Lower lobe of right lung (tissue), 2 donors: Measurements from ENCODE around the gene NEURL3. TPM values are rescaled to one million over a fixed set of nuclear protein-coding genes. Genes with fewer than 3 reads are reported as not detected.

Experiments used
- ATAC-seq, 2 donors: fragments of 200-7000 bp; cut with Tn5 transposase; one replicate each; pipeline ENCODE4 v1.9.1; 2020 to 2022; ENCODE audit warnings: mild to moderate bottlenecking in 2 of 2, moderate library complexity in 2 of 2
- DNase-seq: peaks from one replicate; pipeline ENCODE4 v3.0.0-alpha.2; 2020
- H3K27ac ChIP-seq: fragments of 200-600 bp; one replicate; pipeline ENCODE4 v1.8.0; 2022
- H3K27me3 ChIP-seq: fragments of 200-600 bp; one replicate; pipeline ENCODE4 v1.8.0; 2022; ENCODE audit warnings: low read depth
- H3K36me3 ChIP-seq: fragments of 200-600 bp; one replicate; pipeline ENCODE4 v1.8.0; 2022; ENCODE audit warnings: mild to moderate bottlenecking
- H3K4me1 ChIP-seq: fragments of 200-600 bp; one replicate; pipeline ENCODE4 v1.8.0; 2022
- H3K4me3 ChIP-seq: fragments of 200-600 bp; one replicate; pipeline ENCODE4 v1.8.0; 2022; ENCODE audit warnings: mild to moderate bottlenecking
- H3K9me3 ChIP-seq: fragments of 200-600 bp; one replicate; pipeline ENCODE4 v1.8.0; 2022
- intact Hi-C: fragments of 100-400 bp; cut with DNase I; formaldehyde crosslinking; loops from one replicate; pipeline ENCODE4 v1.11.0; 2022
- total RNA-seq: library from RNA; stranded (reverse); fragmentation: NEBNext Ultra II Directional; extraction: Animal tissue kit (Norgen Biotek cat#: 25700); gene quantifications from one replicate; pipeline ENCODE4 v1.2.1, GENCODE V29; 2021
- TF ChIP-seq, protein P1 (sequence below): fragments of 200-600 bp; IDR thresholded peaks from one replicate; pipeline ENCODE4 v1.8.0; 2022; ENCODE audit warnings: antibody characterized with exemption, mild to moderate bottlenecking
- donor health status: DM: no; HTN: yes; CAD: no; lungs with severe emphysema.

Gene NEURL3
- total RNA-seq, 1 donor from 2014 or later, result 0.27 TPM

DNA sequence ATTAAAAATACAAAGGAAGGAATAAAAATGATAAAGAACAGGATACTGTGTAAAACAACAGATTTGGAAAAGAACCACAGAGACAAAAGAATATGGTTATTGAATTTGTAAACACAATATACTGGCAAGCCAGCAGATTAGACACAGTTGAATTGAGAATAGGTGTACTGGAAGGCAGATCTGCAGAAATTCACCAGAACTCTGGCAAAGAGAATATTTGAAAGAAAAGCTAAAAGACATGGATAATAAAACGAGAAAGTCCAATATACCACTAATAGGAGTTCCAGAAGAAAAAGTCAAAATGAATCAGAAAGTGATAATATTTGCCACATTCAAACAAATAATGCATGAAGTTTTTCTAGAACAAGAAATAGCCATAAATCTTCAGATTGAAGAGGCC is 11.9 kb upstream of the NEURL3 start:
- intact Hi-C loops, result no loop called here
- Histone ChIP-seq H3K9me3 (peaks cover 8% of the 10 kb centered on the region), H3K4me1 (no peaks in the 10 kb centered on the region), H3K27ac (no peak overlapping the region), H3K4me3 (no peak overlapping the region), H3K27me3 (no peaks in the 10 kb centered on the region), H3K36me3 (no peaks in the 10 kb centered on the region)
- TF ChIP-seq, protein P1, sequence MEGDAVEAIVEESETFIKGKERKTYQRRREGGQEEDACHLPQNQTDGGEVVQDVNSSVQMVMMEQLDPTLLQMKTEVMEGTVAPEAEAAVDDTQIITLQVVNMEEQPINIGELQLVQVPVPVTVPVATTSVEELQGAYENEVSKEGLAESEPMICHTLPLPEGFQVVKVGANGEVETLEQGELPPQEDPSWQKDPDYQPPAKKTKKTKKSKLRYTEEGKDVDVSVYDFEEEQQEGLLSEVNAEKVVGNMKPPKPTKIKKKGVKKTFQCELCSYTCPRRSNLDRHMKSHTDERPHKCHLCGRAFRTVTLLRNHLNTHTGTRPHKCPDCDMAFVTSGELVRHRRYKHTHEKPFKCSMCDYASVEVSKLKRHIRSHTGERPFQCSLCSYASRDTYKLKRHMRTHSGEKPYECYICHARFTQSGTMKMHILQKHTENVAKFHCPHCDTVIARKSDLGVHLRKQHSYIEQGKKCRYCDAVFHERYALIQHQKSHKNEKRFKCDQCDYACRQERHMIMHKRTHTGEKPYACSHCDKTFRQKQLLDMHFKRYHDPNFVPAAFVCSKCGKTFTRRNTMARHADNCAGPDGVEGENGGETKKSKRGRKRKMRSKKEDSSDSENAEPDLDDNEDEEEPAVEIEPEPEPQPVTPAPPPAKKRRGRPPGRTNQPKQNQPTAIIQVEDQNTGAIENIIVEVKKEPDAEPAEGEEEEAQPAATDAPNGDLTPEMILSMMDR, result no peak
- DNase-seq (no peak), ATAC-seq (no peak)

DNA sequence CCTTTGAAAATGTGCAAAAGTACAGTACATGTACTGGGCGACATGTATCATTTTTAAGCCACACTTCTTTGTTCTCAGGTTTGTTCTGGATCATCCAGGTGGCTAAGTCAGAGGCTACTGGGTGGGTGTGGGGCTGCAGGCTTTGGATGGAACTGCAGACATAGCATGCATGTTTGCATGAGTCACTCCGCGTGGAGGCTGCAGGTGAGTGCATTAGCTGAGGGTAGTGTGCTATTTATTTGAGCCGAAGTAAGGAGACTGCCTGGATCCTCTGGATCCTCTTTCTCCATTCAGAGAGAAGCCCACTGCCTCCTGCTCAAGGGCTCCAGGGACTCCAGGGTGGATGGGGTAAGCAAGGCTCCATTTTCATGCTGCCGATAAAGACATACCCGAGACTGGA is 9.4 kb upstream of the NEURL3 start:
- ATAC-seq (no peak), DNase-seq (no peak)
- intact Hi-C loops, result no loop called here
- Histone ChIP-seq H3K27ac (no peak overlapping the region), H3K36me3 (no peaks in the 10 kb centered on the region), H3K9me3 (peaks cover 8% of the 10 kb centered on the region), H3K27me3 (no peaks in the 10 kb centered on the region), H3K4me1 (peaks cover 2% of the 10 kb centered on the region), H3K4me3 (no peak overlapping the region)
- TF ChIP-seq, protein P1, result no peak

DNA sequence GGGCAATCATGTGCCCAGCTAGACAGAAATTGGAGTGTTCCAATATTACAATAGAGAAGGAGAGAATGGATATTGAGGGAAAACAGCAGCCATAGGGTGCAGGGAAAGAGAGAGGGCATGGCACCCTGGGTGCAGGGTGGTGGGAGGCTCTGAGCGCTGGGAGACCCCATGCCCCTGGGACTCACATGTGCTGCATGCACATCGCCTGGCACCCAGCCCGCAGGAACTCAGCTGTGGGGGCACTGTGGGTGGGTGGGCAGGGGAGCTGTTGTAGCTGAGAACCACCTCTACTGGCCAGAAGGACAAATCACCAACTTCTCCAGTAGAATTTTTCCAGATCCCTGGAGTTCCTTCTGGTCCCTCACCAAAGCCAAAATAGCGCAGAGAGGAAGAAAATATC is 7.2 kb upstream of the NEURL3 start:
- H3K4me1 ChIP-seq, result peaks cover 23% of the 10 kb centered on the region
- ATAC-seq, result no peak
- TF ChIP-seq, protein P1, result no peak
- peaks cover 6% of the 10 kb centered on the region for H3K9me3 ChIP-seq
- H3K27me3 ChIP-seq, result no peaks in the 10 kb centered on the region
- no peak for DNase-seq
- H3K36me3 ChIP-seq, result no peaks in the 10 kb centered on the region
- no peak overlapping the region for H3K4me3 ChIP-seq
- no peak overlapping the region for H3K27ac ChIP-seq
- intact Hi-C loops, result no loop called here

DNA sequence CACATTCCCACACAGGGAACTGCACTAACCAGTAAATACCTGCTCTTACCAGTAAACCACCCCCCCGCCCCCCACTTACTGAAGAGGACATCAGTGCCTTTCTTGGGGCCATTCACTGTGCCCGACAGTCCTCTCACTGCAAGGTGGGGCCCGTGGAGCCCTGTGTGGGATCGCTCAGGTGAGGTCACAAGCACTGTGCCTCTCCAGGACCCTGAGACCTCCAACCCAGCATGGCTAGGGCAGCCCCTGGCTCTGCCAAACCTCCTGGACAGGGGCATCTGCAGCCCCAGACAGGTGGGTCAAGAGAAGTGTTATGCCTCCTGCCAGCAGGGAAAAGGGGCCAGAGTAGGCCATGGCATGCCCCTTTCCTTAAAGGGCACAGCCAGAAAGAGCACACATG is 6.7 kb upstream of the NEURL3 start:
- Histone ChIP-seq H3K9me3 (peaks cover under 1% of the 10 kb centered on the region), H3K36me3 (no peaks in the 10 kb centered on the region), H3K4me1 (peaks cover 23% of the 10 kb centered on the region), H3K4me3 (no peak overlapping the region), H3K27ac (no peak overlapping the region), H3K27me3 (no peaks in the 10 kb centered on the region)
- no peak for DNase-seq
- no peak for ATAC-seq
- TF ChIP-seq, protein P1, result no peak
- intact Hi-C loops, result no loop called here

DNA sequence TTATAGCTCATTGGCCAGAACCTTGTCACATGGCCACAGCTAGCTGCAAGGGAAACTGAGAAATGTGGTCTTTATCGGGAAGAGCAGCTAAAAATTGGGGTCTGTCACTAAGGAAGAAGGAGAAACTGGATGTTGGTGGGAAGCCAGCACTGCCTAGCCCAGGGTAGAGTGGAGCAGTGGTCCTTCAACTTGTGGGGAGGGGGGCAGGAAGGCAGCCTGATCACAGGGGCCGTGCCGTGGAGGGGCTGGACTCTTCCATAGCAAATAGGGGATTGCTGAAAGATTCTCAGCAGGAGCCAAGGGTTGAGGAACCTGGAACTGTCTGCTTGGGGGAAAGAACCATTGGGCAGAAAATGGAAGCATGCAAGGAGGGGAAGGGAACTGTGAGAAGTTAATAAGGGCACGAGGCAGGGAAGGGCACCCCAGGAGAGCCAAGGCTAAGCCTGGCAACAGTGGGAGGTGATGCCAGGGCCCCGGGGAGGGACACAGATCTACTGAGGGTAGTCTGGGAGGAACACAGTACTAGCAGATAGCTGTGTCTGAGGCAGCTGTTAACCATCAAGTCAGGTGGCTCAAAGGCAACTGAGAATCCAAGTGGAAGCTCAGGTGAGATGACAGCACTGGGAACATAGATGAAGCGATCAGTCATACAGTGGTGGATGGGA is 5.9 kb upstream of the NEURL3 start:
- no peak overlapping the region for H3K4me3 ChIP-seq
- no peaks in the 10 kb centered on the region for H3K36me3 ChIP-seq
- DNase-seq (no peak), ATAC-seq (no peak)
- H3K9me3 ChIP-seq, result no peaks in the 10 kb centered on the region
- H3K4me1 ChIP-seq, result peaks cover 23% of the 10 kb centered on the region
- intact Hi-C loops, result no loop called here
- TF ChIP-seq, protein P1, result no peak
- H3K27me3 ChIP-seq, result no peaks in the 10 kb centered on the region
- no peak overlapping the region for H3K27ac ChIP-seq
